ENCODE data around the gene FGFRL1.

Gene FGFRL1

GRCh38 chr4:1024882-1025545 is 13.6 kb downstream of the FGFRL1 start:
- DNase-seq = no peak

GRCh38 chr4:1026115-1026514 is 14.7 kb downstream of the FGFRL1 start:
- DNase-seq = no peak

- DNase-seq = no peak
These were observed 15.9 kb downstream of the FGFRL1 start for GRCh38 chr4:1027219-1027914.

GRCh38 chr4:1027915-1028238 is 16.5 kb downstream of the FGFRL1 start:
- no peak for DNase-seq

- no peak for DNase-seq
These were observed 17.3 kb downstream of the FGFRL1 start for GRCh38 chr4:1028574-1029220.

- no peak for DNase-seq
These were observed 18.1 kb downstream of the FGFRL1 start for GRCh38 chr4:1029529-1029928.

GRCh38 chr4:1030031-1030430 is 18.6 kb downstream of the FGFRL1 start:
- DNase-seq = no peak

- no peak for DNase-seq
These were observed 19.1 kb downstream of the FGFRL1 start for GRCh38 chr4:1030559-1030958.

GRCh38 chr4:1031346-1031745 is 19.9 kb downstream of the FGFRL1 start:
- no peak for DNase-seq

GRCh38 chr4:1031956-1032795 is 20.8 kb downstream of the FGFRL1 start:
- DNase-seq = no peak

GRCh38 chr4:1032861-1033260 is 21.4 kb downstream of the FGFRL1 start:
- DNase-seq = no peak

- DNase-seq = no peak
These were observed 22.6 kb downstream of the FGFRL1 start for GRCh38 chr4:1033840-1034551.

GRCh38 chr4:1035510-1035909 is 24.1 kb downstream of the FGFRL1 start:
- no peak for DNase-seq

GRCh38 chr4:1036095-1036494 is 24.7 kb downstream of the FGFRL1 start:
- DNase-seq = no peak

GRCh38 chr4:1036976-1037810 is 25.8 kb downstream of the FGFRL1 start:
- DNase-seq = no peak

- DNase-seq = no peak
These were observed 27.6 kb downstream of the FGFRL1 start for GRCh38 chr4:1038948-1039492.

GRCh38 chr4:1039493-1040343 is 28.3 kb downstream of the FGFRL1 start:
- no peak for DNase-seq

GRCh38 chr4:1040344-1041146 is 29.1 kb downstream of the FGFRL1 start:
- DNase-seq = no peak

GRCh38 chr4:1041147-1041935 is 29.9 kb downstream of the FGFRL1 start:
- DNase-seq = no peak
